ENCODE results near the gene ITFG2. TPM values are rescaled to one million over a fixed set of nuclear protein-coding genes. Genes with fewer than 3 reads are reported as not detected.

Gene ITFG2
- total RNA-seq, 1 experiment from 2014 or later, result 24.6 TPM

DNA sequence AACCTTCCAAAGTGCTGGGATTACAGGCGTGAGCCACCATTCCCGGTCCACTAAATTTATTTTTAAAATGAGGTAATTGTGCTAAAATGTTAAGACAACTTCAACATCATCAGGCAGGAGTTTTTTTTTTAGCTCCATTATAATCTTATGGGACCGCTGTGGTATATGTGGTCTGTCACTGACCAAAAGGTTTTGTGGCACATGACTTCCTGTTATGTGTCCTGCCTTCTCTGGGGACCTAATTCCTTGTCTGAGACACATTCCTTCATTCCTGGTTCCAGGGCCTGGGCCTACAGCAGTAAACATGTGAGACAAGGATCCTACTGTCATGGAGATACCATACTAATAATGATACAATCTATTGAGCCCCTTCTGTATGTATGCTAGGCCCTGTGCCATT lies 39.5 kb downstream of the ITFG2 start:
- Histone ChIP-seq H3K27ac (ENCODE audit: low read depth, low read length) (no peak overlapping the region), H4K20me1 (ENCODE audit: insufficient read depth) (no peaks in the 10 kb centered on the region), H3K36me3 (ENCODE audit: control insufficient read depth in 1 of 2, insufficient read depth in 2 of 2, low read length in 2 of 2) (peaks cover 0 to under 1% of the 10 kb centered on the region in 2 experiments; a peak in 1 of 4 replicates), H3K4me3 (replicated peaks in 1 of 2; ENCODE audit: low read depth in 1 of 2, low read length in 2 of 2) (no peak overlapping the region), H3K9me3 (ENCODE audit: control insufficient read depth in 1 of 2, insufficient read depth in 1 of 2, low read depth in 1 of 2, low read length in 2 of 2) (no peaks in the 10 kb centered on the region), H3K4me1 (ENCODE audit: control insufficient read depth in 1 of 2, insufficient read depth in 2 of 2, low read length in 2 of 2) (peaks cover 3 to 4% of the 10 kb centered on the region in 2 experiments; a peak in 3 of 4 replicates), H3K27me3 (ENCODE audit: insufficient read depth, low read length) (no peaks in the 10 kb centered on the region), H3K9me2 (ENCODE audit: insufficient read depth) (no peaks in the 10 kb centered on the region), H3K9ac (ENCODE audit: low read length) (no peak overlapping the region), H3K4me2 (ENCODE audit: low read length) (no peak overlapping the region), H2AFZ (ENCODE audit: low read depth, low read length, poor library complexity, severe bottlenecking) (no peak overlapping the region), H3K79me2 (ENCODE audit: insufficient read depth, low read length) (no peaks in the 10 kb centered on the region)
- DNase-seq (ENCODE audit: low read depth, low spot score) (no peak), ATAC-seq (no peak)
- CTCF ChIA-PET, result interaction anchor here (1.3 to 1.4 kb wide), 2 partner anchors 183 to 190 kb away, joined by 3 read pairs; no protein-coding TSS in a partner anchor
- POLR2A ChIA-PET, result no interaction called here
- TF ChIP-seq EZH2 (IDR thresholded peaks at IDR 0.05) (no peak), TCF7L2 (IDR thresholded peaks at IDR 0.05; ENCODE audit: borderline replicate concordance, extremely low read depth, insufficient read depth, insufficient read length) (no peak), RAD21 (IDR thresholded peaks at IDR 0.05; ENCODE audit: low read depth) (no peak), POLR2A (IDR thresholded peaks at IDR 0.05; ENCODE audit: borderline replicate concordance, extremely low read depth, insufficient read depth, insufficient read length) (no peak), ZNF274 (IDR thresholded peaks at IDR 0.05; ENCODE audit: low read depth, low read length) (no peak), SP1 (IDR thresholded peaks at IDR 0.05; ENCODE audit: low read depth) (no peak), CEBPB (IDR thresholded peaks at IDR 0.05; ENCODE audit: low read depth) (no peak), FOSL1 (IDR thresholded peaks at IDR 0.05; ENCODE audit: low read depth) (no peak), ELF1 (IDR thresholded peaks at IDR 0.05; ENCODE audit: borderline replicate concordance, low read depth) (no peak), EGR1 (IDR thresholded peaks at IDR 0.05; ENCODE audit: low read depth) (no peak), ZBTB33 (IDR thresholded peaks at IDR 0.05; ENCODE audit: extremely low read depth, insufficient replicate concordance, low read length) (no peak)
- TF ChIP-seq, protein P1, sequence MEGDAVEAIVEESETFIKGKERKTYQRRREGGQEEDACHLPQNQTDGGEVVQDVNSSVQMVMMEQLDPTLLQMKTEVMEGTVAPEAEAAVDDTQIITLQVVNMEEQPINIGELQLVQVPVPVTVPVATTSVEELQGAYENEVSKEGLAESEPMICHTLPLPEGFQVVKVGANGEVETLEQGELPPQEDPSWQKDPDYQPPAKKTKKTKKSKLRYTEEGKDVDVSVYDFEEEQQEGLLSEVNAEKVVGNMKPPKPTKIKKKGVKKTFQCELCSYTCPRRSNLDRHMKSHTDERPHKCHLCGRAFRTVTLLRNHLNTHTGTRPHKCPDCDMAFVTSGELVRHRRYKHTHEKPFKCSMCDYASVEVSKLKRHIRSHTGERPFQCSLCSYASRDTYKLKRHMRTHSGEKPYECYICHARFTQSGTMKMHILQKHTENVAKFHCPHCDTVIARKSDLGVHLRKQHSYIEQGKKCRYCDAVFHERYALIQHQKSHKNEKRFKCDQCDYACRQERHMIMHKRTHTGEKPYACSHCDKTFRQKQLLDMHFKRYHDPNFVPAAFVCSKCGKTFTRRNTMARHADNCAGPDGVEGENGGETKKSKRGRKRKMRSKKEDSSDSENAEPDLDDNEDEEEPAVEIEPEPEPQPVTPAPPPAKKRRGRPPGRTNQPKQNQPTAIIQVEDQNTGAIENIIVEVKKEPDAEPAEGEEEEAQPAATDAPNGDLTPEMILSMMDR (IDR thresholded peaks at IDR 0.05 in 2 of 3, conservative IDR thresholded peaks at IDR 0.05 in 1 of 3; ENCODE audit: borderline replicate concordance in 1 of 3, insufficient read depth in 1 of 3, low read depth in 2 of 3, low read length in 2 of 3), result no peak
- TF ChIP-seq, protein P2, sequence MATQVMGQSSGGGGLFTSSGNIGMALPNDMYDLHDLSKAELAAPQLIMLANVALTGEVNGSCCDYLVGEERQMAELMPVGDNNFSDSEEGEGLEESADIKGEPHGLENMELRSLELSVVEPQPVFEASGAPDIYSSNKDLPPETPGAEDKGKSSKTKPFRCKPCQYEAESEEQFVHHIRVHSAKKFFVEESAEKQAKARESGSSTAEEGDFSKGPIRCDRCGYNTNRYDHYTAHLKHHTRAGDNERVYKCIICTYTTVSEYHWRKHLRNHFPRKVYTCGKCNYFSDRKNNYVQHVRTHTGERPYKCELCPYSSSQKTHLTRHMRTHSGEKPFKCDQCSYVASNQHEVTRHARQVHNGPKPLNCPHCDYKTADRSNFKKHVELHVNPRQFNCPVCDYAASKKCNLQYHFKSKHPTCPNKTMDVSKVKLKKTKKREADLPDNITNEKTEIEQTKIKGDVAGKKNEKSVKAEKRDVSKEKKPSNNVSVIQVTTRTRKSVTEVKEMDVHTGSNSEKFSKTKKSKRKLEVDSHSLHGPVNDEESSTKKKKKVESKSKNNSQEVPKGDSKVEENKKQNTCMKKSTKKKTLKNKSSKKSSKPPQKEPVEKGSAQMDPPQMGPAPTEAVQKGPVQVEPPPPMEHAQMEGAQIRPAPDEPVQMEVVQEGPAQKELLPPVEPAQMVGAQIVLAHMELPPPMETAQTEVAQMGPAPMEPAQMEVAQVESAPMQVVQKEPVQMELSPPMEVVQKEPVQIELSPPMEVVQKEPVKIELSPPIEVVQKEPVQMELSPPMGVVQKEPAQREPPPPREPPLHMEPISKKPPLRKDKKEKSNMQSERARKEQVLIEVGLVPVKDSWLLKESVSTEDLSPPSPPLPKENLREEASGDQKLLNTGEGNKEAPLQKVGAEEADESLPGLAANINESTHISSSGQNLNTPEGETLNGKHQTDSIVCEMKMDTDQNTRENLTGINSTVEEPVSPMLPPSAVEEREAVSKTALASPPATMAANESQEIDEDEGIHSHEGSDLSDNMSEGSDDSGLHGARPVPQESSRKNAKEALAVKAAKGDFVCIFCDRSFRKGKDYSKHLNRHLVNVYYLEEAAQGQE (IDR thresholded peaks at IDR 0.05; ENCODE audit: low read depth), result no peak
- TF ChIP-seq, protein P3, sequence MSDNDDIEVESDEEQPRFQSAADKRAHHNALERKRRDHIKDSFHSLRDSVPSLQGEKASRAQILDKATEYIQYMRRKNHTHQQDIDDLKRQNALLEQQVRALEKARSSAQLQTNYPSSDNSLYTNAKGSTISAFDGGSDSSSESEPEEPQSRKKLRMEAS (IDR thresholded peaks at IDR 0.05), result no peak
- RAD21 ChIA-PET (ENCODE audit: low non-redundant PET in 1 of 2, low total read pairs in 2 of 2, uncharacterized antibody in 2 of 2, unreplicated experiment in 2 of 2), result no interaction called here
- no TSS peak for BruUV-seq (replicated peaks)
- intact Hi-C loops (cut with micrococcal nuclease), result loop anchor here (2.0 kb wide), 1 partner anchor 183 kb away; no protein-coding TSS in a partner anchor

Measured in HCT116 (cell line).